HK-2 (cell line): Measurements from ENCODE around the gene RIMBP2.

Source experiments
- DNase-seq: peaks from one replicate; pipeline ENCODE4 v3.0.0-alpha.2; 2018; ENCODE audit not compliant: unreplicated experiment

The RIMBP2 gene

GRCh38 chr12:130441771-130442760, 274.0 kb downstream of the RIMBP2 start:
- no peak for DNase-seq

GRCh38 chr12:130440411-130441080, 275.6 kb downstream of the RIMBP2 start:
- no peak for DNase-seq

GRCh38 chr12:130439250-130439649, 276.8 kb downstream of the RIMBP2 start:
- no peak for DNase-seq

- DNase-seq = no peak
These were observed 277.4 kb downstream of the RIMBP2 start for GRCh38 chr12:130438711-130439110.

GRCh38 chr12:130438243-130438620, 277.9 kb downstream of the RIMBP2 start:
- DNase-seq = no peak

GRCh38 chr12:130437555-130438242, 278.4 kb downstream of the RIMBP2 start:
- no peak for DNase-seq

GRCh38 chr12:130436741-130437501, 279.2 kb downstream of the RIMBP2 start:
- no peak for DNase-seq

- no peak for DNase-seq
These were observed 280.3 kb downstream of the RIMBP2 start for GRCh38 chr12:130435826-130436225.

- no peak for DNase-seq
These were observed 280.8 kb downstream of the RIMBP2 start for GRCh38 chr12:130435331-130435730.

- DNase-seq = no peak
These were observed 281.5 kb downstream of the RIMBP2 start for GRCh38 chr12:130434560-130434959.

- no peak for DNase-seq
These were observed 282.3 kb downstream of the RIMBP2 start for GRCh38 chr12:130433834-130434233.

GRCh38 chr12:130433411-130433810, 282.7 kb downstream of the RIMBP2 start:
- no peak for DNase-seq

GRCh38 chr12:130431176-130431575, 284.9 kb downstream of the RIMBP2 start:
- DNase-seq = no peak

GRCh38 chr12:130429656-130430505, 286.2 kb downstream of the RIMBP2 start:
- no peak for DNase-seq

GRCh38 chr12:130428116-130428515, 288.0 kb downstream of the RIMBP2 start:
- no peak for DNase-seq

- no peak for DNase-seq
These were observed 288.7 kb downstream of the RIMBP2 start for GRCh38 chr12:130427381-130427887.

GRCh38 chr12:130425698-130426245, 290.3 kb downstream of the RIMBP2 start:
- no peak for DNase-seq

GRCh38 chr12:130424858-130425697, 291.0 kb downstream of the RIMBP2 start:
- DNase-seq = no peak
